HUES6 (cell line): ENCODE data around the gene SDC4.

Experiments
- H3K27ac ChIP-seq: 2 replicates; pipeline ENCODE4 v1.7.0; 2013; ENCODE audit warnings: low read depth, mild to moderate bottlenecking, low read length, inconsistent platforms
- H3K27me3 ChIP-seq: 2 replicates; pipeline ENCODE4 v1.6.1; 2013; ENCODE audit warnings: low read length; ENCODE audit not compliant: control insufficient read depth, insufficient read depth
- H3K36me3 ChIP-seq: 2 replicates; pipeline ENCODE4 v1.6.1; 2013; ENCODE audit warnings: low read length; ENCODE audit not compliant: control insufficient read depth, insufficient read depth
- H3K4me1 ChIP-seq: 2 replicates; pipeline ENCODE4 v1.6.1; 2013; ENCODE audit warnings: low read length; ENCODE audit not compliant: control insufficient read depth, insufficient read depth
- H3K4me3 ChIP-seq: 2 replicates; pipeline ENCODE4 v1.5.1; 2013; ENCODE audit warnings: low read depth, low read length
- H3K9ac ChIP-seq: one replicate; pipeline ENCODE4 v1.6.1; 2013; ENCODE audit warnings: mild to moderate bottlenecking, low read length
- H3K9me3 ChIP-seq: 2 replicates; pipeline ENCODE4 v1.6.1; 2013; ENCODE audit warnings: low read depth, low read length; ENCODE audit not compliant: control insufficient read depth, insufficient read depth

Gene SDC4

DNA sequence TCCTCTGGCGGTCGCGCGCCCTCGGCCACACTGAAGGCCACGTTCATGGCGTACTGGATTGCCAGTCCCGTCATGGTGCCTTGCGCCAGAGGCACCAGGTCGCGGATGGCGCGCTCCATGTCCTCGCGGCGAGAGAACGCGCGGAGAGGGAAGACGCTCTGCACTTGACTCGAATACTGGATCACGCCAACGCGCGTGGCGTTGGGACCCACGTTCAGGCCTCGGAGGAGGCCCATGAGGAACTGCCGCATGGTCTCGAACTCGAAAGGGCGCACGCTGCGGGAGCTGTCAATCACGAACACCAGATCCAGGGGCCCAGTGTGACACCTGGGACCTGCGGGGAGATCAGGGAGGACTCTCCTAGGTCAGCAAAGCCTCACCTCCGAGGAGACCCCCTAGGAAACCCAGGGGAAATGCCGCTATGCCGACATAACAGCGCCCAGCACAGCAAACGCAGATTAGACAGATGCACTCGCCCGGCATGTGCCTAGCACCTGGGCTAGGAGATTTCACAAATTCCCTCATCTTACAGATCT, 43.7 kb downstream of the SDC4 start:
- H3K27ac ChIP-seq: no peak overlapping the region
- no peaks in the 10 kb centered on the region for H3K36me3 ChIP-seq
- H3K27me3 ChIP-seq: peaks cover 5% of the 10 kb centered on the region; the same call in 1 of the 2 replicates
- no peaks in the 10 kb centered on the region for H3K9me3 ChIP-seq
- no peak overlapping the region for H3K9ac ChIP-seq
- peaks cover 14% of the 10 kb centered on the region for H3K4me1 ChIP-seq
- H3K4me3 ChIP-seq: no peak overlapping the region

DNA sequence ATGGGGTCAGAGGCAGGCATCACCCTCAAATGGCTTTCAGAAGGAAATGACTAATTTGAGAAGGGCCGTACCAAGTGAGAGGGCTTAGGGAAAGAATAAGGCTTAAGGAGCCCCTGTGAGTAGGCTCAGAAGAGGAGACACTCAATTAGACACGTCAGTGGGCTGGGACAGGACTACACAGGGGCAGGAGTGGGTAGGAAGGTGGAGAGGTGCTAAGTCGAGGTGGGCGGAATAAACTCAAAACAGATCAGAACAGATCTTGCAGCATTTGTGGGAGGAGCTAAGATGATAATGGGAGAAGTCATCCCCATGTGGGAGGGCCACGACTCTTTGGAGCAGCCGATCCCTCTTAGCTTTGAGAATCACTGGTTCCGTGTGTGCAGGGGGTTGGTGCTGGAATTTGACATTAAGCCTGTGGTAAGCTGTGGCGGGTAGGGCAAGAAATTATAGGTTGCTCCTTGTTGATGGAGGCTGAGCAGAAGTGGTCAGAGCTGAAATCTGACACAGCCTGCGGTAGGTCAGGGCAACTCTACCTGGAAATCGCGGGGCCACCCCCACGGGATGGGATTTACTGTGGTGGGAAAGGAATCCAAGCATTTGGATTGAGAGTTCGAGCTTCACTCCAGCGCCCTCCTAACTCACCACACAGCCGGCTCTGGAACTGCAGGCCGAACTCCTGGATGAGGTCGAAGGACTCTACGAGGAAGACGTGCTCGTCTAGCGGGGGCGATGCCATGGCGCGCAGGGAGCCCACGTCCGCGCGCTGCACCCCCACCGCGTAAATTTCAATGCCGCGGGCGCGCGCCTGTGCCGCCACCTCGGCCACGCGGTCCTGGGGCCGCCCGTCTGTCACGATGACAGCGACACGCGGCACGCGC, 44.4 kb downstream of the SDC4 start:
- no peak overlapping the region for H3K9ac ChIP-seq
- H3K4me1 ChIP-seq: peaks cover 14% of the 10 kb centered on the region
- H3K9me3 ChIP-seq: no peaks in the 10 kb centered on the region
- H3K36me3 ChIP-seq: no peaks in the 10 kb centered on the region
- H3K4me3 ChIP-seq: no peak overlapping the region
- H3K27me3 ChIP-seq: peaks cover 5% of the 10 kb centered on the region; the same call in 1 of the 2 replicates
- no peak overlapping the region for H3K27ac ChIP-seq

DNA sequence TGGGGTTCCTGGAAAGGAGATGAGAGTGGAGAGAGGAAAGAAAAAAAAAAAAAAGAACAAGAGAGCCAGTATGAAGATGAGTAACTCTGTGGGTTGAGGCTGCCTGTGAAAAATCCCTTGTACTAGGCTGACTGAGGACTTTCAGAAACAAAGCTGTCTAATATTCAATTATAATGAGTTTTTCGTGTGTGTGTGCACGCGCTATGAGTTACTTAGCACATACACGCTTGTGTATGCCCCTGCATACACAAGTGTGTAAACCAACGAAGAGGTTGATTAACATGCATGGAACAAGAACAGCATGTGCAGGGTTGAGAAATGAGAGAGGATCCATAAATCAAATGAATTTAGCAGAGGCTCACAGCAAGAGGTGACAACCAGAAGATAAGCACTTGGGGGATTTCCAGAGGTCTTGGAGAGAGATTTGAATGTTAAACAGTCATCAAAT, 46.4 kb downstream of the SDC4 start:
- Histone ChIP-seq H3K4me3 (no peak overlapping the region), H3K27ac (no peak overlapping the region), H3K36me3 (no peaks in the 10 kb centered on the region), H3K9me3 (no peaks in the 10 kb centered on the region), H3K4me1 (peaks cover 7% of the 10 kb centered on the region; the same call in 1 of the 2 replicates), H3K9ac (no peak overlapping the region), H3K27me3 (peaks cover 5% of the 10 kb centered on the region; the same call in 1 of the 2 replicates)

DNA sequence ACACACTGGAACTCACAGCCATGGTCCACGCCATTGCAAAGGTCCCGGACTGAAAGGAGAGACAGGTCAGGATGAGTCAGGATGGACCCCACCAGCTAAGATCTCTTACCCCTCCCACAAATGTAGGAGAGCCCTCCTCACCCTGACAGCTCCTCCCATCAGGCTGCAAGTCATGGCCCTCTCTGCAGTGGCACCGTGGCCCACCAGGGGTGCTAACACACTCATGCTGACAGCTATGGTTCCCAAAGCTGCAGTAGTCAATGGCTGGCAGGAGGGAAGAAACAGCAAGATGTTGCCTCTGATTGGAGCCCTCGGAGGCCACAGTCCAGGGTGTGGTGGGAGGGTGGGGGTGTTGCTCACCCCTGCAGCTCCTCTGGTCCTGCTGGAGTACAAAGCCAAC, 47.3 kb downstream of the SDC4 start:
- H3K27me3 ChIP-seq: 0 out of 2 replicates have a peak, but pooled peaks cover under 1% of the 10 kb centered on the region
- no peak overlapping the region for H3K9ac ChIP-seq
- H3K27ac ChIP-seq: no peak overlapping the region

DNA sequence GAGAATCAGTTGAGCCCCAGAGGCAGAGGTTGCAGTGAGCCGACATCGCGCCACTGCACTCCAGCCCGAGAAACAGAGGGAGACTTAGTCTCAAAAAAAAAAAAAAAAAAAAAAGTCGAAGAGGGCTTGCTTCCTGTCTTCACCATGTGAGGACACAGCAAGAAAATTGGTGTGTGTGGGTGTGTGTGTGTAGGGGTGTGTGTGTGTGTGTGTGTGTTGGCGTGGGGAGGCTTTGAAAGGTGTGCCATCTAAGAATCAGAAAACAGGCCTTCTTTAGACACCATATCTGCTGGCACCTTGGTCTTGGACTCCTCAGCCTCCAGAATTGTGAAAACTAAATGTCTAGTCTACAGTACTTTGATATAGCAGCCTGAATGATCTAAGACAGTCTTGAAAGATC, 48.4 kb downstream of the SDC4 start:
- Histone ChIP-seq H3K9ac (no peak overlapping the region), H3K36me3 (no peaks in the 10 kb centered on the region), H3K4me3 (no peak overlapping the region), H3K27ac (no peak overlapping the region), H3K4me1 (peaks cover 7% of the 10 kb centered on the region; the same call in 1 of the 2 replicates), H3K27me3 (no peaks in the 10 kb centered on the region), H3K9me3 (peaks cover 9% of the 10 kb centered on the region)

More for the DNA sequence above, 47.3 kb downstream of the SDC4 start:
- Histone ChIP-seq H3K4me1 (peaks cover 7% of the 10 kb centered on the region; the same call in 1 of the 2 replicates), H3K36me3 (no peaks in the 10 kb centered on the region), H3K4me3 (no peak overlapping the region), H3K9me3 (no peaks in the 10 kb centered on the region)

DNA sequence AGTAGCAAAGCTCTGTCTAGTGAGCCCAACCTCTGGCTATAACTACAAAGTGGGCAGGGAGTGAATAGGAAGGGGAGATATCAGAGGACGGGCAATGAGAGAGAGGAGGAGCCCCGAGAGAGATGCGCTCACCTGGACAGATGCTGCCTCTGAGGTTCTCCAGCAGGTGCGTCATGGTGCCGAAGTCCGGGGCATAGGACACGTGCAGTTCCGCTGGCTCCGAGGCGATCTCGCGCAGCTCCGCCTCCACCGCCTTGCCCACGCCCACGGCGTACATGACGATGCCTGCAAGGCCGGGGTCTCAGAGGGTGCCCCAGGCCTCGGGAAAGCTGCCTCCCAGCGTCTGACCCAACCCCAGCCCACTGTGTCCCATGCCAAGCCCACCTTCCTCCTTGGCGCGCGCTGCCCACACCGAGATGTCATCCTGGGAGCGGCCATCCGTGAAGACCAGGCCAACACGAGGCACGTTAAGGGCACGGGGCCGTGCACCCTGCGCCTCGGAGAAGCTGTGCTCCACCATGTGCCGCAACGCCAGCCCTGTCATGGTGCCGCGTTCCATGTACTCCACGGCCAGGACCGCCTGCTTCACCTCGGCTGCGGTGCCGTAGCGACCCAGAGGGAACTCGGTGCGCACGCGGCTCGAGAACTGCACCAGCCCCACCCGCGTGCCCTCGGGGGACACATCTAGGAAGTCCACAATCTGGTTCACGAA, 50.3 kb downstream of the SDC4 start:
- Histone ChIP-seq H3K9me3 (peaks cover 18% of the 10 kb centered on the region), H3K36me3 (no peaks in the 10 kb centered on the region), H3K27me3 (peaks cover 17% of the 10 kb centered on the region), H3K9ac (no peak overlapping the region), H3K27ac (no peak overlapping the region), H3K4me3 (no peak overlapping the region), H3K4me1 (peaks cover 9% of the 10 kb centered on the region)

DNA sequence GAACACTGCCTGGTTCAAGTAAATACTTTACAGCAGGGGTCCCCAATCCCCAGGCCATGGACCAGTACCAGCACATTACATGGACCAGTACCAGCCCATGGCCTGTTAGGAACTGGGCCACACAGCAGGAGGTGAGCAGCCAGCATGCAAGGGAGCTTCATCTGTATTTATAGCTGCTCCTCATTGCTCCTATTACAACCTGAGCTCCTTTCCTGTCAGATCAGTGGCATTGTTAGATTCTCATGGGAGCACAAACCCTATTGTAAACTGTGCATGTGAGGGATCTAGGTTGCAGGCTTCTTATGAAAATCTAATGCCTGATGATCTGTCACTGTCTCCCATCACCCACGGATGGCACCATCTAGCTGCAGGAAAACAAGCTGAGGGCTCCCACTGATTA, 53.6 kb downstream of the SDC4 start:
- no peaks in the 10 kb centered on the region for H3K36me3 ChIP-seq
- no peak overlapping the region for H3K27ac ChIP-seq
- peaks cover 18% of the 10 kb centered on the region for H3K9me3 ChIP-seq
- H3K4me3 ChIP-seq: no peak overlapping the region
- peaks cover 43% of the 10 kb centered on the region for H3K27me3 ChIP-seq
- no peak overlapping the region for H3K9ac ChIP-seq
- peaks cover 12% of the 10 kb centered on the region for H3K4me1 ChIP-seq

DNA sequence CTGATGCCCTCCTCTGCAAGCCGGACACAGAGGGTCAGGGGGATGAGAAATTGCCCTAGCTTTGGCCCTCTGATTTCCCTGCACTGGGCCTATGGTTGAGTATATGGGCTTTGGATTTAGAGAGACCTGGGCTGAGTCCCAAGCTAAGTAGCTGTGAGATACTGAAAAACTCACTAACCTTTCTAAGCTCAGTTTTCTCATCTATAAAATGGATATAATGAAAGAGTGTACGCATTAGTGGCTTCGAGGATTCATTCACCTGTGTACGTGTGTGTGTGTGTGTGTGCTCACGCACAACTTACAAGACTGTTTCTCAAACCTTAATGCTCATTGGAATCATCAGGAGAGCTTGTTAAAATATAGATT, 54.2 kb downstream of the SDC4 start:
- no peak overlapping the region for H3K4me3 ChIP-seq
- H3K9ac ChIP-seq: no peak overlapping the region
- peaks cover 18% of the 10 kb centered on the region for H3K9me3 ChIP-seq
- H3K36me3 ChIP-seq: no peaks in the 10 kb centered on the region
- no peak overlapping the region for H3K27ac ChIP-seq
- peaks cover 43% of the 10 kb centered on the region for H3K27me3 ChIP-seq
- peaks cover 12% of the 10 kb centered on the region for H3K4me1 ChIP-seq

DNA sequence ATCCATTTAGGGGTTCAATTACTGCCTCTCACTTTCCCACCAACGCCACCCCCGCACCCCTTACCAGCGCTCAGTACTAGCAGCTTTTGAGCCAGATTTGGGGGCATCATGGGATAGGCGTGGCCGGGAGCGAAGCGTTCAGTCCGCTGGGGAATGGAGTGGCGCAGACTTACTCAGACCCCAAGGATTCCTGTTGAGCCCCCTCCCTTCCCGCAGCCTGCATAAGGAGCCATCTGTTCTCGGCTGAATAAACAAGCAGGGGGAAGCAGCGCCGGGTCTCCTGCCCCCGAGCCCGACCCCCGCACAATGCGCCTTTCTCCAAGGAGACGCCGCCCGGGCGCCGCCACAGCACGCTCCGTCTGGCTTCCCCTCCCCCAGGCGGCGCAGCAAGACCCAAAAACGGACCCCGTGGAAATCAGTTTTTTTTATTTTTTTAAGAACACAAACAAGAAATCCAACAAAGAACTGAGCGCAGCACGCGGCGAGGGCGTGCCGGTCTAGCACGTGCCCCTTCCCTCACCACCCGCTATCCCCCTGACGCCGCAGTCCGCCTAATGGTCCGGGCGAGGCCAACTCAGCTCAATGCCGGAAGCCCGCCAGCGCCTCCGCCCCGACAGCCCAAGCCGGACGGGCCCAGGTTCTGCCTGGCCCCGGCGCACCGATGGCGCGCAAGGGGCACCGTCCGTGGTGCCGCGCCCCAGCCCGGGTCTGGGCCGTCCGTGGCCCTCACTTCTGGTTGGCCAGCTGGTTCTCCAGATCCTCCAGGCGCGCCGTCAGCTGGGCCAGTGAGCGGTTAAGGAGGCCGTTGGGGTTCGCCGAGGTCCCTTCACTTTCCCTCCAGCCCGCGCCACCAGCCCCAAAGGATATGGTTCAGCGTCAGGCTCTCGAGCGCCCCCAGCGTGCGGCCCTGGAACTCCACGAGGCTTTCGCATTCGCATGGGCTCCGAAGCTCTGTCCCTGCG, 54.9 kb downstream of the SDC4 start:
- H3K4me1 ChIP-seq: peaks cover 12% of the 10 kb centered on the region
- H3K36me3 ChIP-seq: no peaks in the 10 kb centered on the region
- H3K9me3 ChIP-seq: peaks cover 18% of the 10 kb centered on the region
- H3K9ac ChIP-seq: peak overlapping the region; percentile 72
- H3K27me3 ChIP-seq: peaks cover 46% of the 10 kb centered on the region
- H3K4me3 ChIP-seq: peak overlapping the region; percentile 62
- no peak overlapping the region for H3K27ac ChIP-seq

DNA sequence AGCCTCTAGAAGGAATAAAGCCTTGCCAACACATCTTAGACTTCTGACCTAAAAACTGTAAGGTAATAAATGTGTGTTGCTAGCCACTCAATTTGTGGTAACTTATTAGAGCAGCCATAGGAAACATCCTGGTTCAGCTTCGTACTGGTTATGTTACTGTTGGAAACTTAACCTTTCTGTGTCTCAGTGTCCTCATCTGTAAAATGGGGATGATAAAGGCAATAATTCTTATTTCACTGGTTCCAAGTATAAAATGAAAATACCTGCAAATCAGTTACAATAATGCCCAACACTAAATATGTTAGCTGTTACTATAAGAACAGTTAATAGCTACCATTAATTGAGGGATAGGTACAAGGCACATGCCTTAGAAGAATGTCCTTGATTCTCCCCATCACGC, 55.9 kb downstream of the SDC4 start:
- Histone ChIP-seq H3K4me3 (no peak overlapping the region), H3K4me1 (peaks cover 12% of the 10 kb centered on the region), H3K9ac (no peak overlapping the region), H3K27ac (no peak overlapping the region), H3K27me3 (peaks cover 46% of the 10 kb centered on the region), H3K9me3 (peaks cover 18% of the 10 kb centered on the region), H3K36me3 (no peaks in the 10 kb centered on the region)
